HCT116 (cell line): Measurements from ENCODE around the gene REPS1.

ENCODE experiments used
- CEBPB ChIP-seq: IDR thresholded peaks from 2 replicates; pipeline ENCODE4 v1.6.1; 2012; ENCODE audit warnings: low read depth
- CTCF ChIP-seq, 3 experiments: fragments of 200-600 bp in 1 of 3; sonication (generic) in 1 of 3; IDR thresholded peaks in 2 of 3; conservative IDR thresholded peaks in 1 of 3; 2 replicates each; pipeline ENCODE4 v1.5.1; 2012 to 2017; ENCODE audit warnings: low read depth in 2 of 3, low read length in 2 of 3, antibody characterized with exemption in 1 of 3, borderline replicate concordance in 1 of 3, control low read depth in 1 of 3, mild to moderate bottlenecking in 1 of 3, mixed read lengths in 1 of 3, mixed run types in 1 of 3, moderate library complexity in 1 of 3; ENCODE audit not compliant: insufficient read depth in 1 of 3
- EGR1 ChIP-seq: IDR thresholded peaks from 2 replicates; pipeline ENCODE4 v1.6.1; 2012; ENCODE audit warnings: low read depth
- ELF1 ChIP-seq: IDR thresholded peaks from 2 replicates; pipeline ENCODE4 v1.6.1; 2012; ENCODE audit warnings: low read depth, borderline replicate concordance
- EZH2 ChIP-seq: fragments of 200-600 bp; sonication (generic); IDR thresholded peaks from 2 replicates; pipeline ENCODE4 v1.6.1; 2017; ENCODE audit warnings: antibody characterized with exemption, mixed run types
- EZH2phosphoT487 ChIP-seq: fragments of 200-600 bp; IDR thresholded peaks from 2 replicates; pipeline ENCODE4 v1.6.1; 2018; ENCODE audit warnings: antibody characterized with exemption, borderline replicate concordance
- JUND ChIP-seq: IDR thresholded peaks from 2 replicates; pipeline ENCODE4 v1.6.1; 2012
- POLR2A ChIP-seq: IDR thresholded peaks from 2 replicates; pipeline ENCODE4 v1.7.0; 2011; ENCODE audit warnings: borderline replicate concordance; ENCODE audit not compliant: insufficient read depth, insufficient read length; ENCODE audit errors: extremely low read depth
- POLR2AphosphoS5 ChIP-seq: IDR thresholded peaks from 2 replicates; pipeline ENCODE4 v1.6.1; 2011; ENCODE audit warnings: mild to moderate bottlenecking, low read depth, low read length, moderate library complexity
- SIN3A ChIP-seq: IDR thresholded peaks from 2 replicates; pipeline ENCODE4 v1.6.1; 2012; ENCODE audit warnings: low read depth
- SP1 ChIP-seq: IDR thresholded peaks from 2 replicates; pipeline ENCODE4 v1.6.1; 2012; ENCODE audit warnings: low read depth
- SRF ChIP-seq: IDR thresholded peaks from 2 replicates; pipeline ENCODE4 v1.6.1; 2012; ENCODE audit warnings: low read depth
- YY1 ChIP-seq: IDR thresholded peaks from 2 replicates; pipeline ENCODE4 v1.6.1; 2011; ENCODE audit warnings: low read length, low read depth, moderate library complexity, mild to moderate bottlenecking; ENCODE audit not compliant: insufficient replicate concordance; ENCODE audit errors: extremely low read depth
- ZNF274 ChIP-seq: fragments of 200-500 bp; sonication (Bioruptor generic); IDR thresholded peaks from 2 replicates; pipeline ENCODE4 v1.6.1; 2014; ENCODE audit warnings: mild to moderate bottlenecking, low read depth, low read length, inconsistent platforms

- no peak for TF ChIP-seq CTCF (IDR thresholded peaks at IDR 0.05 in 2 of 3, conservative IDR thresholded peaks at IDR 0.05 in 1 of 3; ENCODE audit: borderline replicate concordance in 1 of 3, insufficient read depth in 1 of 3, low read depth in 2 of 3, low read length in 2 of 3)
- no peak for TF ChIP-seq POLR2A
- no peak for TF ChIP-seq ZNF274
- no peak for TF ChIP-seq JUND
- no peak for TF ChIP-seq SIN3A
- no peak for TF ChIP-seq SP1
- TF ChIP-seq CEBPB, result no peak
- no peak for TF ChIP-seq YY1
- TF ChIP-seq EGR1, result no peak
- no peak for TF ChIP-seq POLR2AphosphoS5
- no peak for TF ChIP-seq ELF1
- TF ChIP-seq SRF, result no peak
- no peak for TF ChIP-seq EZH2phosphoT487
- TF ChIP-seq EZH2, result no peak
These were observed 96.6 kb downstream of the REPS1 start for GRCh38 chr6:138891255-138891986.
